Measurements from ENCODE around the gene GRID2.

GRID2 gene

GRCh38 chr4:93687304-93687703, 1383.5 kb downstream of the GRID2 start:
- no peak for DNase-seq (ENCODE audit: extremely low read depth, low read depth)
- TF ChIP-seq CTCF (IDR thresholded peaks at IDR 0.05; ENCODE audit: low read depth, low read length): no peak

DNA sequence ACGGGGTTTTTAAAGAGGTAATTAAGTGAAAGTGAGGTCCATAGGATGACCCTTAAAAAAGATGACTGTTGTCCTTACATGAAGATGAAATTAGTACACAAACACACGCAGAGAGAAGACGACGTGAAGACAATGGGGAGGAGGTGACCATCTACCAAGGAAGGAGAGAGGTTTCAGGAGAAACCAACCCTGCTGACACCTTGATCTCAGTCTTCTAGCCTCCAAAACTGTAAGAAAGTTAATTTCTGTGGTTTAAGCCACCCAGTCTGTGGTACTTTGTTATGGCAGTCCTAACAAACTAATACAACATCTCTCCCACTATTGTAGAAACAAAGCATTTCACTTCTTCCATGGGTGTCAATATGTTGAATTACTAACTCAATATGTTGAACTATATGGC, 1385.2 kb downstream of the GRID2 start:
- no peak for DNase-seq (ENCODE audit: extremely low read depth, low read depth)
- no peak for TF ChIP-seq CTCF (IDR thresholded peaks at IDR 0.05; ENCODE audit: low read depth, low read length)

GRCh38 chr4:93693141-93693540, 1389.4 kb downstream of the GRID2 start:
- no peak for DNase-seq (ENCODE audit: extremely low read depth, low read depth)
- TF ChIP-seq CTCF (IDR thresholded peaks at IDR 0.05; ENCODE audit: low read depth, low read length): no peak

DNA sequence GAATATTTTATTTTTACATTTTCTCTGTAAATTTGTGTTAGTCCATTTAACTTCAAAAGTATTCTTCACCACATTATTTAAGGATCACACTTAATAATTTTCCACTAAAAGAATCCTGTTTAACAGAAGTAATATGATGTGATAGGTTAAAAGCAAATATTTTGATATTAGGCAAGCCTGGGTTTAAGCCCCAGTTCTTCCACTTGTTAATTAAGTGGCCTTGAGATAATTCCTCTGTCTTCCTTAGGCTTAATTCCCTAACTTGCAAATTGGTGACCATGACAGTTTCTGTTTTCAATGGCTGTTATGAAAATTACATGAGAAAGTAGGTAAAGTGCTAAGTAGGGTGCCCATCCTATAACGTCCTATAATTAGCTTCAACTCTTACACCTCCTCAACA, 1394.9 kb downstream of the GRID2 start:
- no peak for DNase-seq (ENCODE audit: extremely low read depth, low read depth)
- no peak for TF ChIP-seq CTCF (IDR thresholded peaks at IDR 0.05; ENCODE audit: low read depth, low read length)

DNA sequence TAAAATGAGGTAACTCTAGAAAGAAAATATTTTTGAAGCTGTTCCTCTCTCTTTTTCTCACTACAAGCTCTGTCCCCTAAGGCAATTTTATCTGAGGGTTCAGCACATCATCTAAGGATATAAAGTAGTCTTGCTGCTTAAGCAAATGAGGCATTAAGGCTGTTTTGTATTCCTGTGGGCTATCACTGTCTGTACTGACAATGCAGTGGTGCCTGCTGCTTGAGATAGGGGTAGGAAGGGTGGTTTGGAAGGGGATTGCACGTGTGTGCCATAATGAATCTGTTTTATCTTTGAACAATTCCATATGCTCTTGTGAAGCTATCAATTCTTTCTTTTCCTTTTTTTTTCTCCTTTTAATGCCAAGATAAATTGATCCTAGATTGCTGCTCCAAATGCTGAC, 1396.8 kb downstream of the GRID2 start:
- TF ChIP-seq CTCF (IDR thresholded peaks at IDR 0.05; ENCODE audit: low read depth, low read length): no peak
- no peak for DNase-seq (ENCODE audit: extremely low read depth, low read depth)

DNA sequence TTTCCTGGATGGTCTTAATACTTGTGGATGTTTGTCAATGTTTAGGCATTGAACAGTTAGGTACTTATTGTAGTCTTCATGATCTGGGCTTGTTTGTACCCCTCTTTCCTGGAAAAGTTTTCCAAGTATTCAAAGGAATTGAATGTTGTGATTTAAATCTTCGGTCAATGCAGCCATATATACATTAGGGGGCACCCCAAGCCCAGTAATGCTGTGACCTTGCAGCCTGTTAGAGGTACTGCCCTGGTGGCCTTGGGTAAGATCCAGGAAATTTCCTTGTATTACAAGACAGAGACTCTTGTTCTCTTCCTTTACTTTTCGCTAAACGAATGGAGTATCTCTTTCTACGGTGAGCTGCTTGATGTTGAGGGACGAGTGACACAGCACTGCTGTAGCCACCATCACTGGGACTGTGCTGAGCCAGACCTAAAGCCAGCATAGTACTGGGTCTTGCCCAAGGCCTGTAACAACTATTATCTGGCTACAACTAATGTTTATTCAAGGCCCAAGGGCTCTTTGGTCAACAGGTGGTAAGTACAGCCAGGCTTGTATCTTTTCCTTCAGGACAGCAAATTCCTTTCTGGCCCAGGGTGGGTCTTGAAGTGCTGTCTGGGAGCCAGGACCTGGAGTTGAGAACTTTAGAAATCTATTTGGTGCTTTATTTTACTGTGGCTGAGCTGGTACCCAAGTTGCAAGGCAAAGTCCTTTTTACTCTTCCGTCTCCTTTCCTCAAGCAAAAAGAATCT, 1406.5 kb downstream of the GRID2 start:
- no peak for TF ChIP-seq CTCF (IDR thresholded peaks at IDR 0.05; ENCODE audit: low read depth, low read length)
- no peak for DNase-seq (ENCODE audit: extremely low read depth, low read depth)

DNA sequence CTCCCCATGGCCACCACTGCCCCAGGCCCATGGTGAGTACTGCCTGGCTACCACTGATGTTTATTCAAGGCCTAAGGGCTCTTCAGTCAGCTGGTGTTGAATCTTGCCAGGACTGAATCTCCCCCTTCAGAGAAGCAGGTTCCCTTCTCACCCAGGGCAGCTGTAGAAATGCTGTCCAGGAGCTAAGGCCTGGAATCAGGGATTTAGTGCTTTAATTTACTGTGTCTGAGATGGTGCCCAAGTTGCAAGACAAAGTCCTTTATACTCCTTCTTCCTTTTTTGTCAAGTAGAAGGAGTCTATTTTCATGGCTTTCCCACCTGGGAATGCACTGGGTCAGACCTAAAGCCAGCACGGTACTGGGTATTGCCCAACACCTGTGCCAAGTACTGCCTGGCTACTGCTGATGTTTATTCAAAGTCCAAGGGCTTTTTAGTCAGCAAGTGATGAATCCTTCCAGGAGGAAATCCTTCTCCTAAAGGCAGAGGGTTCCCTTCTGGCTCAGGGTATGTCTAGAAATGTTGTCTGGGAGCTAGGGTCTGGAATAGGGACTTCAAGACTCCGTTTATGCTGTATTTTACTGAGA, 1407.2 kb downstream of the GRID2 start:
- DNase-seq (ENCODE audit: extremely low read depth, low read depth): no peak
- TF ChIP-seq CTCF (IDR thresholded peaks at IDR 0.05; ENCODE audit: low read depth, low read length): no peak

Measured in AG09319 (cell line).